ENCODE measurements around the gene KRT12.

DNA sequence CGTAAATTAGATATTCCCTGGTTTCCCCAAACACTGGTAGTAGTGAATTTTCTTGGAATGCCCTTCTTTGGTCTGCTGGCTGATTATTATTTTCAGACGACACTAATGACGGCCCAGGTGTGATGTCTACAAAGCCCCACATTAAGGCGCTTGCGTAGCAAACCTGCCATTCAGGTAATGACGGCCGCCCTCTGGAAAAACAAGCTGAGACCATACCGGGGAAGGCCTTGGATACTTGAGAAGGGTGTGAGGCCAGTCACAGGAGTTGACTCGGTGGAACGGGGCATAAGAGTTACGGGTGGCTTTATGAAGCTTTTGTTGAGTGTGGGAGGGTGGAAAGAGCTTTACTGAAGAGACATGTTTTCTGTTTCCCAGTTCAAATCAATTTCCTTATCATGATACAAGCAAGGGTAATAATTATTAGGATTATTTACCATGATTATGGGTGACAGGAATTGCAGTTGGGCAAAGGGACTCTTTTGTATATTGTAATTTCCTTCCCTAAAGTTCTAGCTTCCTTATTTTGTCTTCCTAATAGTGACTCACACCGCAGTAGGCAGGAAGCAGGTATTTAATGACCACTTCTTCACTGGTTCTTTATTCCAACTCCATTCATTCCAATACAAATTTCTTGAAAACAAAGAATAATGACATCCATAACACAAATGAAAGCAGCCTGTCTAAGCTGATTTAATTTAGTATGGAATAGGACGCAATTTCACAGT lies 45.6 kb upstream of the KRT12 start:
- TF ChIP-seq, protein P1, sequence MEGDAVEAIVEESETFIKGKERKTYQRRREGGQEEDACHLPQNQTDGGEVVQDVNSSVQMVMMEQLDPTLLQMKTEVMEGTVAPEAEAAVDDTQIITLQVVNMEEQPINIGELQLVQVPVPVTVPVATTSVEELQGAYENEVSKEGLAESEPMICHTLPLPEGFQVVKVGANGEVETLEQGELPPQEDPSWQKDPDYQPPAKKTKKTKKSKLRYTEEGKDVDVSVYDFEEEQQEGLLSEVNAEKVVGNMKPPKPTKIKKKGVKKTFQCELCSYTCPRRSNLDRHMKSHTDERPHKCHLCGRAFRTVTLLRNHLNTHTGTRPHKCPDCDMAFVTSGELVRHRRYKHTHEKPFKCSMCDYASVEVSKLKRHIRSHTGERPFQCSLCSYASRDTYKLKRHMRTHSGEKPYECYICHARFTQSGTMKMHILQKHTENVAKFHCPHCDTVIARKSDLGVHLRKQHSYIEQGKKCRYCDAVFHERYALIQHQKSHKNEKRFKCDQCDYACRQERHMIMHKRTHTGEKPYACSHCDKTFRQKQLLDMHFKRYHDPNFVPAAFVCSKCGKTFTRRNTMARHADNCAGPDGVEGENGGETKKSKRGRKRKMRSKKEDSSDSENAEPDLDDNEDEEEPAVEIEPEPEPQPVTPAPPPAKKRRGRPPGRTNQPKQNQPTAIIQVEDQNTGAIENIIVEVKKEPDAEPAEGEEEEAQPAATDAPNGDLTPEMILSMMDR (IDR thresholded peaks at IDR 0.05), result no peak
- no peak for TF ChIP-seq POLR2A (IDR thresholded peaks at IDR 0.05)

All from lower leg skin (tissue), 3 donors.